ENCODE data around the gene PDLIM5. TPM values are rescaled to one million over a fixed set of nuclear protein-coding genes. Genes with fewer than 3 reads are reported as not detected.

PDLIM5 gene
- total RNA-seq, 4 donors from 2014 or later: 77.7 to 128 (median 109) TPM

GRCh38 chr4:94673961-94674360 lies 222.2 kb downstream of the PDLIM5 start:
- H3K27ac ChIP-seq: no peak overlapping the region
- H3K4me1 ChIP-seq: no peaks in the 10 kb centered on the region
- TF ChIP-seq POLR2A (IDR thresholded peaks at IDR 0.05) (no peak), CTCF (IDR thresholded peaks at IDR 0.05) (no peak)
- H3K27me3 ChIP-seq: no peaks in the 10 kb centered on the region
- DNase-seq: peak in 1 of 2 donors; percentile 10
- H3K4me3 ChIP-seq (replicated peaks in 1 of 3): no peak overlapping the region
- no peaks in the 10 kb centered on the region for H3K36me3 ChIP-seq
- no peaks in the 10 kb centered on the region for H3K9me3 ChIP-seq
- intact Hi-C loops (cut with DNase I): no loop called here
- WGBS, 2 donors: 82 to 83% methylated on average over 2 of the region's 2 CpGs

DNA sequence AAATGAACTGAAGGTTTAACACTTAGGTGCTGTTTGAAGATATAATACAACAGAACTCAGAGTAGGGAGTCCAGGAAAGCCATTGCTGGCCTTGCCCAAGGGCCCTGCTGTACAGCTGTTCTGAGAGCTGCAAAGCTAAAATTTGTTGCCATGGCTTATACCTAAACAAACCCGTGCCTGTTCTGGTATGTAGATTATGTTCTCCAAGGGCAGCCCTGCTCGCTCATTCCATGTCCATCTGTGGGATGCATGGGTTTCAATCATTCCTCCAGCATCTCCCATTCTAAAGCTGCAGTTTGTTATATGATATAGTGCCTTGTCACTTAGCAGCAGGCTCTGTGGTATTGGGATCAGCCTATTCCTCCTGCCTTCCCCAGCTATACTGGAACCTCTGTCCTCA lies 225.2 kb downstream of the PDLIM5 start:
- Histone ChIP-seq H3K27ac (no peak overlapping the region), H3K4me1 (no peaks in the 10 kb centered on the region), H3K9me3 (no peaks in the 10 kb centered on the region), H3K4me3 (replicated peaks in 1 of 3) (no peak overlapping the region), H3K36me3 (no peaks in the 10 kb centered on the region), H3K27me3 (no peaks in the 10 kb centered on the region)
- DNase-seq: no peak
- 55 to 63% methylated on average over 2 of the region's 2 CpGs for WGBS, 2 donors
- intact Hi-C loops (cut with DNase I): no loop called here
- TF ChIP-seq POLR2A (IDR thresholded peaks at IDR 0.05): no peak
- no peak for TF ChIP-seq CTCF (IDR thresholded peaks at IDR 0.05)

GRCh38 chr4:94678896-94679295 lies 227.2 kb downstream of the PDLIM5 start:
- no peak overlapping the region for H3K4me3 ChIP-seq (replicated peaks in 1 of 3)
- intact Hi-C loops (cut with DNase I): no loop called here
- DNase-seq: no peak
- no peaks in the 10 kb centered on the region for H3K36me3 ChIP-seq
- no peaks in the 10 kb centered on the region for H3K9me3 ChIP-seq
- H3K27ac ChIP-seq: no peak overlapping the region
- H3K27me3 ChIP-seq: no peaks in the 10 kb centered on the region
- no peaks in the 10 kb centered on the region for H3K4me1 ChIP-seq
- TF ChIP-seq CTCF (IDR thresholded peaks at IDR 0.05): no peak
- TF ChIP-seq POLR2A (IDR thresholded peaks at IDR 0.05): no peak

DNA sequence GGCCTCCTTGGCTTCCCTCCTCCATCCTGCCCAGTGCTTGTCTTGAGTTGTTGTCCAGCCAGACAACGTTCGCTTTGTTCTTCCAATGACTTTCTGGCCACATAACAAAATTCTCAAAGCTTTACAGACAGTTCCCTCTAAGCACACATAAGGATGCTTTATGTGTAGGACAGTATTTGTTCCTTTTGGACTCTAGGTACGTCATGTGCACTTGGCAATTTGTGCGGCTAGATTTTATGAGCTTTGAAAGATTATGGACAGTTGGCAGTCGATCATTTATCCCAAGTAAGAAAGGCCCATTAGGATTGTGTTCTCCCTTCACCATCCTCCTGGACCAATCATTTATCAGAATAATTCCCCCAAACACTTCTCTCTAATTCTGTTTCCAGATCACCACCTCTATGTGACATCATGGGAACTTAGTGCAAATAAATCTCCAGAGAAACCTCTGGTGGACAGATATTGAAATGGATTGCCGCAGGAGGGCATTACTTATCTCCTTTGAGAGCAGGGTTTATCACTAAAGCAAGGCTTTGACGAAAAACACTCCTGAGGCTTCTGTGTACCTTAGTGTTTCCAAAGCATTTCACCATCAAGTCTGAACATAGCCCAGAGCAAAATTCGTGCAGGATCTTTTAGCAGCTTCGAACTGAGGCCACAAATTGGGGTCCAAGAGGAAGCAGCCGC lies 228.6 kb downstream of the PDLIM5 start:
- Histone ChIP-seq H3K4me1 (no peaks in the 10 kb centered on the region), H3K27ac (no peak overlapping the region), H3K36me3 (no peaks in the 10 kb centered on the region), H3K4me3 (replicated peaks in 1 of 3) (no peak overlapping the region), H3K9me3 (no peaks in the 10 kb centered on the region), H3K27me3 (no peaks in the 10 kb centered on the region)
- intact Hi-C loops (cut with DNase I): no loop called here
- no peak for DNase-seq
- TF ChIP-seq CTCF (IDR thresholded peaks at IDR 0.05) (no peak), POLR2A (IDR thresholded peaks at IDR 0.05) (no peak)
- WGBS, 2 donors: 78 to 82% methylated on average over 10 of the region's 10 CpGs

GRCh38 chr4:94686086-94686485 lies 234.3 kb downstream of the PDLIM5 start:
- H3K4me1 ChIP-seq: no peaks in the 10 kb centered on the region
- H3K36me3 ChIP-seq: no peaks in the 10 kb centered on the region
- no peaks in the 10 kb centered on the region for H3K27me3 ChIP-seq
- H3K4me3 ChIP-seq (replicated peaks in 1 of 3): no peak overlapping the region
- 92 to 95% methylated on average over 5 of the region's 5 CpGs for WGBS, 2 donors
- TF ChIP-seq CTCF (IDR thresholded peaks at IDR 0.05) (no peak), POLR2A (IDR thresholded peaks at IDR 0.05) (no peak)
- no peak for DNase-seq
- H3K9me3 ChIP-seq: no peaks in the 10 kb centered on the region
- no peak overlapping the region for H3K27ac ChIP-seq
- intact Hi-C loops (cut with DNase I): no loop called here

Data from thyroid gland (tissue), 4 donors.